ENCODE data around the gene NKX2-8. TPM values are rescaled to one million over a fixed set of nuclear protein-coding genes. Genes with fewer than 3 reads are reported as not detected.

NKX2-8 gene
- total RNA-seq, 2 experiments from 2014 or later = not detected

- DNase-seq (no peak), ATAC-seq (no peak)
- H3K36me3 Mint-ChIP-seq = no peaks in the 10 kb centered on the region
- H3K27ac Mint-ChIP-seq = no peak overlapping the region
- peaks cover 77% of the 10 kb centered on the region for H3K27me3 Mint-ChIP-seq
- H3K4me1 Mint-ChIP-seq = no peaks in the 10 kb centered on the region
- CTCF ChIA-PET = interaction anchor here (0.7 kb wide), 1 partner anchor 35 kb away, joined by 6 read pairs; no protein-coding TSS in a partner anchor
- H3K4me3 Mint-ChIP-seq = no peak overlapping the region
- H3K9me3 Mint-ChIP-seq (ENCODE audit: low read depth) = no peaks in the 10 kb centered on the region
Observed at GRCh38 chr14:36588119-36588518, 5.7 kb upstream of the NKX2-8 start.

- Mint-ChIP-seq H3K36me3 (no peaks in the 10 kb centered on the region), H3K27ac (no peak overlapping the region), H3K4me3 (no peak overlapping the region), H3K9me3 (ENCODE audit: low read depth) (no peaks in the 10 kb centered on the region), H3K4me1 (no peaks in the 10 kb centered on the region), H3K27me3 (peaks cover 78% of the 10 kb centered on the region)
- DNase-seq = no peak
- ATAC-seq = no peak
- CTCF ChIA-PET = interaction anchor here (1.4 kb wide), 1 partner anchor 73 kb away, joined by 3 read pairs; no protein-coding TSS in a partner anchor
Observed at GRCh38 chr14:36585100-36585499, 2.7 kb upstream of the NKX2-8 start.

DNA sequence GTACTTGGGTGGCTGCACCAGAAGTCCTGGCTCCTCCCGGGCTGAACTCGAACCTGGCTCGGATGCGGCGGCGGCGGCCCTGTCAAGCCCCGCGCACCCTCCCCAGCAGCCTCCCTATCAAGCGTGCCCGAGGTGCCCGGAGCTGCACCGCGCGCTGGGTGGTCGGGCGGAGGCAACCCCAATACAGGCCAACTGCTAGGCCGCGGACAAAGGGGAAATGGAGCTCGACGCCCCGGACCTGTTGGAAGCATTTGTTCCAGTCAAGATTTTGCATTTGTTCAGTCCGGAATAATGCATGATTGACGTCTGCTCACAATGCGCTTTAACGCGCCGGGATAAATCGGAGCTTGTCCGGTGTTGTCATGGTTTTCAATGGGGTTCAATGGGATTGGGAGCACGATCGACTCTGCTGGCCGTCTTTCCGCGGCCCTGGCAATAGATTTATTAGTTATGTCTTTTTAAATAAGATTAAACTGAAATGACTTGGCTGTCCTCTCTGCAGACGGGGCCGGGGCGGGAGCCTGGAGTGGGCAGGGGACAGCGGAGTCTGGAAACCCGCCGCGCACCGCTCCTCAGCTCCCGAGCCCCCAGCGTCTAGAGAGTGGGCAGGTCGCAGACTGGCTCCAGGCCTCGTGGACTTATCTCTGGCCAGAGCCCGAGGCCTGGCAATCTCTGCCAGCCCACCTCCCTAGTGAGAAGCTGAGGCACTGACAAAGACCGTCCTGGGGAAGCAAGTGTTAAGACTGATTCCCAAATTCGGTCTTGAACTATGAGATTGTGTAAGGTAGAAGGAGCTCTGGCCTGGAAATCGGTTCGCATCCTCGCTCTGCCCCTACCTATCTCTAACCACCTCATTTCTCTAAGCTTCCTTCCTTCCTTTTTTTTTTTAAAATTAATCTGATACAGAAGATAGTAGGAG, 1.7 kb upstream of the NKX2-8 start:
- CTCF ChIA-PET = interaction anchor here (1.4 kb wide), 1 partner anchor 74 kb away, joined by 3 read pairs; no protein-coding TSS in a partner anchor
- no peak overlapping the region for H3K27ac Mint-ChIP-seq
- H3K36me3 Mint-ChIP-seq = no peaks in the 10 kb centered on the region
- H3K4me3 Mint-ChIP-seq = no peak overlapping the region
- no peaks in the 10 kb centered on the region for H3K9me3 Mint-ChIP-seq (ENCODE audit: low read depth)
- no peaks in the 10 kb centered on the region for H3K4me1 Mint-ChIP-seq
- H3K27me3 Mint-ChIP-seq = peaks cover 80% of the 10 kb centered on the region
- no peak for DNase-seq
- ATAC-seq = no peak

GRCh38 chr14:36583242-36583892, 953 bp upstream of the NKX2-8 start:
- H3K4me1 Mint-ChIP-seq = no peaks in the 10 kb centered on the region

DNA sequence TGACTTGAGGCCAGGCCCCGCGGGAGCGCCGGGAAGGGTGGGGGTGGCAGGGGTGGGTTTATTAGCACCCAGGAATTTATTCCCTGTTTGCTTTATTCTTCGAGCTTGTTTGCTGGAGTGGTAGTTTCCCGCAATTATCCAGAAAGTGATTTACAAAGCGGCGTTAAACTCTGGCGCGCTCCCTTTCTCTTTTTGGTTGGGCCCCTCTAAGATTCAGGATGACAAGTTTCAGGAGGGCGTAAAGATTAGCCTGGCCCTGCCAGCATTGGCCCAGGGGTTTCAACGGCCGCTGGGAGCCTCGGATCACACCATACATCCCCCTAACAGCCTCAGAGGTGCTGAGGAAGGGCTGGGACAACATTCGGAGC, 444 bp upstream of the NKX2-8 start:
- Mint-ChIP-seq H3K27me3 (peaks cover 80% of the 10 kb centered on the region), H3K4me3 (no peak overlapping the region), H3K9me3 (ENCODE audit: low read depth) (no peaks in the 10 kb centered on the region), H3K27ac (no peak overlapping the region), H3K4me1 (no peaks in the 10 kb centered on the region), H3K36me3 (no peaks in the 10 kb centered on the region)
- DNase-seq = no peak
- no peak for ATAC-seq
- CTCF ChIA-PET = no interaction called here

More at GRCh38 chr14:36583242-36583892, 953 bp upstream of the NKX2-8 start:
- DNase-seq = no peak
- peaks cover 78% of the 10 kb centered on the region for H3K27me3 Mint-ChIP-seq
- CTCF ChIA-PET = no interaction called here
- H3K36me3 Mint-ChIP-seq = no peaks in the 10 kb centered on the region
- H3K4me3 Mint-ChIP-seq = no peak overlapping the region
- no peak overlapping the region for H3K27ac Mint-ChIP-seq
- no peaks in the 10 kb centered on the region for H3K9me3 Mint-ChIP-seq (ENCODE audit: low read depth)
- ATAC-seq = no peak

- Mint-ChIP-seq H3K9me3 (ENCODE audit: low read depth) (no peaks in the 10 kb centered on the region), H3K4me3 (no peak overlapping the region), H3K36me3 (no peaks in the 10 kb centered on the region), H3K27ac (no peak overlapping the region), H3K27me3 (peaks cover 69% of the 10 kb centered on the region), H3K4me1 (no peaks in the 10 kb centered on the region)
- DNase-seq (no peak), ATAC-seq (no peak)
- CTCF ChIA-PET = no interaction called here
Observed at GRCh38 chr14:36580856-36581831, 1.3 kb downstream of the NKX2-8 start.

- ATAC-seq (no peak), DNase-seq (no peak)
- H3K27ac Mint-ChIP-seq = no peak overlapping the region
- H3K36me3 Mint-ChIP-seq = no peaks in the 10 kb centered on the region
- CTCF ChIA-PET = no interaction called here
- H3K9me3 Mint-ChIP-seq (ENCODE audit: low read depth) = no peaks in the 10 kb centered on the region
- H3K27me3 Mint-ChIP-seq = peaks cover 63% of the 10 kb centered on the region
- no peaks in the 10 kb centered on the region for H3K4me1 Mint-ChIP-seq
- H3K4me3 Mint-ChIP-seq = no peak overlapping the region
Observed at GRCh38 chr14:36580141-36580855, 2.1 kb downstream of the NKX2-8 start.

- Mint-ChIP-seq H3K4me1 (no peaks in the 10 kb centered on the region), H3K27ac (no peak overlapping the region), H3K4me3 (no peak overlapping the region), H3K9me3 (ENCODE audit: low read depth) (no peaks in the 10 kb centered on the region), H3K27me3 (peaks cover 57% of the 10 kb centered on the region), H3K36me3 (no peaks in the 10 kb centered on the region)
- CTCF ChIA-PET = no interaction called here
- ATAC-seq (no peak), DNase-seq (no peak)
Observed at GRCh38 chr14:36579573-36580140, 2.8 kb downstream of the NKX2-8 start.

- no peak overlapping the region for H3K4me3 Mint-ChIP-seq
- peaks cover 51% of the 10 kb centered on the region for H3K27me3 Mint-ChIP-seq
- H3K27ac Mint-ChIP-seq = no peak overlapping the region
- no peaks in the 10 kb centered on the region for H3K36me3 Mint-ChIP-seq
- CTCF ChIA-PET = no interaction called here
- H3K4me1 Mint-ChIP-seq = no peaks in the 10 kb centered on the region
- ATAC-seq (no peak), DNase-seq (no peak)
- H3K9me3 Mint-ChIP-seq (ENCODE audit: low read depth) = no peaks in the 10 kb centered on the region
Observed at GRCh38 chr14:36579001-36579555, 3.3 kb downstream of the NKX2-8 start.

DNA sequence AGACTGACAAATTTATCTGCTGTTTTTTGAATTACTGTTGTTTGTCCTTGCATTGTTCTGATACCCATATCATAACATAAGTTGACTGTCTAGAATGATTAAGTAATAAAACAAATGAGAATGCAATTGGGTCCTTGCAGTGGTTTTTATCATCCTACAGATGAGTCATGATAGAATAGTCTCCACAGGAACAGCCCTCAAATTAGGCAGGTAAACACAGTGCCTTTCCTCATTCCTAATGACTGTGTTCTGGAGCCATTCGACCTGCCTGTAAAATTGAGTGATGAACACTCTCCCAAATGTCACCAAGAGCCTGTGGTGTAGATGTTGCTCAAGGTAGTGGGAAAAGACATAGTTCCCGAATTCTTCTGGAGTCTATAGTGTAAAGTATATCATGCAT, 12.3 kb downstream of the NKX2-8 start:
- Mint-ChIP-seq H3K27ac (no peak overlapping the region), H3K4me3 (no peak overlapping the region), H3K36me3 (no peaks in the 10 kb centered on the region), H3K27me3 (peaks cover 7% of the 10 kb centered on the region), H3K9me3 (ENCODE audit: low read depth) (no peaks in the 10 kb centered on the region), H3K4me1 (no peaks in the 10 kb centered on the region)
- no peak for DNase-seq
- CTCF ChIA-PET = no interaction called here
- no peak for ATAC-seq

GRCh38 chr14:36556811-36557433, 25.5 kb downstream of the NKX2-8 start:
- H3K4me3 Mint-ChIP-seq = no peak overlapping the region
- peaks cover 12% of the 10 kb centered on the region for H3K27me3 Mint-ChIP-seq
- DNase-seq = no peak
- CTCF ChIA-PET = interaction anchor here (0.6 to 1.2 kb wide), 2 partner anchors 487 to 584 kb away, joined by 4 read pairs; no protein-coding TSS in a partner anchor
- no peaks in the 10 kb centered on the region for H3K4me1 Mint-ChIP-seq
- H3K9me3 Mint-ChIP-seq (ENCODE audit: low read depth) = no peaks in the 10 kb centered on the region
- no peaks in the 10 kb centered on the region for H3K36me3 Mint-ChIP-seq
- no peak overlapping the region for H3K27ac Mint-ChIP-seq
- no peak for ATAC-seq
